Stimulated activated CD8-positive, alpha-beta memory T cell treated with anti-CD3 and anti-CD28 coated beads, Interleukin-4, amount 100 ng/mL, for 4 hours (primary cell): Measurements from ENCODE around the gene CECR2.
"Not testable (repeated sequence)": the region's sequence is repeated elsewhere in the genome, so short reads cannot be mapped to it uniquely, and the experiment has no call there.

Experiments used
- DNase-seq, 2 donors: peaks; one replicate each; pipeline ENCODE4 v3.0.0-alpha.2; 2020; ENCODE audit warnings: low read depth in 2 of 2, low spot score in 1 of 2

CECR2 gene

GRCh38 chr22:17501679-17502285 lies 132.5 kb downstream of the CECR2 start:
- no peak for DNase-seq

DNA sequence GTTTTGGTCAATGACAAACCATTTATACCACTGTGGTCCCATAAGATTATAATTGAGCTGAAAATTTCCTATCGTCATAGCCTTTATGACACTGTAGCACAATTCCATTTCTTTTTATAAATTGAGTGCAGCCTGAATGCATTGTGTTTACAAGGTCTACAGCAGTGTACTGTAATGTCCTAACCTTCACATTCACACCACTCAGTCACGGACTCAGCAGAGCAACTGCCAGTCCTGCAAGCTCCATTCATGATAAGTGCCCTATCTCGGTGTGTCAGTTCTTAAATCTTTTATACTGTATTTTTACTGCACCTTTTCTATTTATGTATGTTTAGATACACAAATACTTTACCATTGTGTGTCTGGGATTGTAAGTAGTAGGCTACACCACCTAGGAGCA lies 138.8 kb downstream of the CECR2 start:
- DNase-seq = no peak

DNA sequence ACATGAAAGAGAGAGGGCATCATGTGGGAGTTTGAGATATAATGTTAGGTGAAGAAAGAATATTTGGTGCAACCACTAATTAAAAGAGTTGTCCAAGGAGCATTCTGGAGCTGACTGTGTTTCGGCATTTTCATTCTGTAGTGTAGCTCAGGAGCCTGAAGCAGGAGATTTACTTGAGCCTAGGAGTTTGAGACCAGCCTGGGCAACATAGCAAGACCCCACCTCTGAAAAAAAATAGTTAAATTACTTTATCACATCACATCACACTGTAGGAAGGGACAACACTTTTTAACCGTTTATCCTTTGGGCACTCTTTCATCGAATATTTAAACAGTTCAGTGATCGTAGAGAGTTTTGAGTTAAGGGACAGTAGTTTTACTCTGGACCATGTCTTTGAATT lies 143.7 kb downstream of the CECR2 start:
- DNase-seq = no peak

DNA sequence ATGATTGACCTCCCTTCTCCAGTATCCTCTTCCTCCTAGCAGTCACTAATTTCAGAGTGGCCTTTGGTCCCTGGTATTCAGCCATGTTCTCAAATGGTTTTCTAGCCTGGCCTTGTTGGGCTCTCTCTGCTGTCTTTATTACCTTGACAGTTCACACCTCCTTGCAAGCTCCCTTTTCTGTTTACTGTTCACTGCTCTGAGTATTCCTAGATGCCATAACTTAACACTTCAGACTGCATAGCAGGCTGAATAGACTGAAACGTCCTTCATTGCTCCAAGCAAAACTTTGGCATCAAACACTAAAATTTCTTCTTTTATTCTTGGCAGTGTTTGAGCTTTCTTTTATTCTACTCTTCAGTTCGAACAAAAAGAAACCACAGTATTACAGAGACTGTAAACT lies 144.4 kb downstream of the CECR2 start:
- DNase-seq = no peak

DNA sequence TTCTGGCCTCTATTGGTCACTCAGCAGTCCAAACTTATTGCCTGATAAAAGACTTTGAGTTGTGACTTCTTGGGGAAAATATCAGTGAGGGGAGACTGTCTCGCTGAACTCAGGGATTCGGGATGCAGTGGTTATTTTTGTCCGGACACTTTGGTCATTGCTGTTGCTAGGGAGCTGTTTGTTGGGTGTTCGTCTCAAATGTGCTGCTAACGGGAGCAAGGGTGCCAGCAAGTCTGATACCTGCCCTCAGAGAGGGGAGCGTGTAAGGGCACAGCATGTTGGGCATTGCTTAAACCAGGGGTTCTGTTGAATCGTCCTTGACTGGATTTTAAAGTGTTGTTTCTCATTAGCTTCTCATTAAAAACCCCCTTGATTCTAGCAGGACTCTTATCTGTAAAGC lies 144.8 kb downstream of the CECR2 start:
- DNase-seq = no peak

DNA sequence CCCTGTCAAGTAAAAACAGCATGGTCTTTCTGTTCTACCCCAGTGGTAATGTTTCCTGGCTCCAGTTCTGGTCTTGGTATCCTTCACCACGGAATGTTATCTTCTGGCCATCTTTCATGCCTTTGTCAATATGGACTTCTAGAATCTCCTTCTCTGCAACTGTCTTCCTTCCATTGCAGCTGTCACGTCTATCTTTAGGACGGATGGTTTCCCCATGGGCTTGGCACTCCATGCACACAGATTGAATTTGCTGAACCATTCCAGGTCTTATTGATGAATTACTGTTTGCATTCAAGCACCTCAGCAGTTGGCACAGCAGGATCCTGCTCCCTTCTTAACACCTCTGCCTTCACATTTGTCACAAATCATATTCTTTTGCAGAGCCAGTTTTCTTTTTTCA lies 149.1 kb downstream of the CECR2 start:
- no peak for DNase-seq

DNA sequence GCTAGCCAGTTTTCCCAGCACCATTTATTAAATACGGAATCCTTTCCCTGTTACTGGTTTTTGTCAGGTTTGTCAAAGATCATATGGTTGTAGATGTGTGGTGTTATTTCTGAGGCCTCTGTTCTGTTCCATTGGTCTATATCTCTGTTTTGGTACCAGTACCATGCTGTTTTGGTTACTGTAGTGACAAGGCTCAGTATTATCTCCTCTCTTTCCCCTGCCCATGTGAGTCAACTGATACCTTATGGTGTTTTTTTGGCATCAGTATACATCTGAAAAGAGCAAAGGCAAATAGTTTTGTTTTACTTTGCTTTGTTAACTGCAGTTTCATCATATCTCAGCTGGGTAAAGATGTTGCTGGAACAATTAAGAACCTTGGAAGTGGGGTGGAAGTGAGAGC lies 152.7 kb downstream of the CECR2 start:
- DNase-seq = not testable (repeated sequence)

DNA sequence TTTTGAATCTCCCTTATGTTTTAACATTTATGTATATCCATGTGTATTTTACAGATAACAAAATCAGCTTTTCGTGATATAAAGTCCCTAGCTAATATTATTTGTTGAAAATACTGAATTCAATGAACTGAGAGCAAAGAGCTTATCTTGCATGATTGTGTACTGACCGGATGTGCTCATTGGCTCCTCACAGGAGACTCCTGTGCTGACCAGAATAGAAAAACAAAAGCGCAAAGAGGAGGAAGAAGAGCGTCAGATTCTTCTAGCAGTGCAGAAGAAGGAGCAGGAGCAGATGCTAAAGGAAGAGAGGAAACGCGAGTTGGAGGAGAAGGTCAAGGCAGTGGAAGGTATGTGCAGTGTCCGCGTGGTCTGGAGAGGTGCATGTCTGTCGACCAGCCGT lies 154.7 kb downstream of the CECR2 start:
- no peak for DNase-seq

DNA sequence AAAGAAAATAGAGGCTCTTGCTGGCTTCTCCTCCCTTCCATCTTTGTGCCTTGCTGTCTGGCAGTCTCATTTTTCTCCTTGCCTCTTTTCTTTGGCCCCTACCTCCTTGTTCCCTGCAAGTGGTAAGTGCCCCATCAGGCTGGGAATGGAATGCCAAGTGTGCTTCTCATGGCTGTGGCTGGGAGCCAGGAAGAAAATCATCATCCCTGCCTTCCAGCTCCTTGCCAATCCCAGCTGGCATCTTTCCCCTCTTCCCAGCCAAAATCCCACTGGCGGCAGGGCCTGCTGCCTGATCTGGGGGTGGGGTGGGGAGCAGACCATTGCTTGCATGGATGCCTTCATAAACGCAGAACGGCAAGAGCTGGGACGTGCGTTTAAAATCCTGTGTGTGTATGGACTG lies 167.0 kb downstream of the CECR2 start:
- DNase-seq = no peak

GRCh38 chr22:17537155-17537554 lies 167.9 kb downstream of the CECR2 start:
- DNase-seq = no peak

DNA sequence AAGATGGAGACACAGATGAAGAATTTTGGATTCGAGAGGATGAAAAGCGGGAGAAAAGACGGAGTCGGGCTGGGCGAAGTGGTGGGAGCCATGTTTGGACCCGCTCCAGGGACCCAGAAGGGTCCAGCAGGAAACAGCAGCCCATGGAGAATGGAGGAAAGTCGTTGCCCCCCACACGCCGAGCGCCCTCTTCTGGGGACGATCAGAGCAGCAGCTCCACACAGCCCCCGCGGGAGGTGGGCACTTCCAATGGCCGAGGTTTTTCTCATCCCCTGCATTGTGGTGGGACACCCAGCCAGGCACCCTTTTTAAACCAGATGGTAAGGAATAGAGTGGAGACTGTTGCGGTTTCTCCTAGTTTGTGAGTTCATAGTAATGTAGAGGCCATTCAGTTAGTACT lies 171.2 kb downstream of the CECR2 start:
- DNase-seq = no peak

DNA sequence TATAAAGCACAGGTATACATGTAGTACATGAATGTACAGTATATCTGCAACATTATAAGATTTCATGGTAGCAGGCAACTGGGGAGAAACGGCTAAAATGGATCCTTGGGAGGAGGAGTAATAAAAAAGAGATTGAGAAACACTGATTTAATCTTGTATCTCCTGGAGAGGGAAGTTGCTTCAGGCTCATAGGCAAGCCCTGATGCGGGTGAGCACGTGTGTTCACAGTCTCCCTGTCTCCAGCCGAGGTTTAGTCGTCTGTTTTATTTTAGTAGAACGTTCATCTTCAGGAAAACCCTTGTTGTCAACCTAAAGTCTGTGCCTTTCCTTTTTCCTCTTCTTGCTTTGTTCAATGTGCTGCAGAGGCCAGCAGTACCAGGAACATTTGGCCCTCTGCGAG lies 172.2 kb downstream of the CECR2 start:
- DNase-seq = no peak

- no peak for DNase-seq
Measured at GRCh38 chr22:17542452-17542851, 173.2 kb downstream of the CECR2 start.

- no peak for DNase-seq
Measured at GRCh38 chr22:17548010-17548755, 178.9 kb downstream of the CECR2 start.

GRCh38 chr22:17548756-17549035 lies 179.4 kb downstream of the CECR2 start:
- DNase-seq = no peak

GRCh38 chr22:17549183-17549582 lies 179.9 kb downstream of the CECR2 start:
- DNase-seq = no peak

DNA sequence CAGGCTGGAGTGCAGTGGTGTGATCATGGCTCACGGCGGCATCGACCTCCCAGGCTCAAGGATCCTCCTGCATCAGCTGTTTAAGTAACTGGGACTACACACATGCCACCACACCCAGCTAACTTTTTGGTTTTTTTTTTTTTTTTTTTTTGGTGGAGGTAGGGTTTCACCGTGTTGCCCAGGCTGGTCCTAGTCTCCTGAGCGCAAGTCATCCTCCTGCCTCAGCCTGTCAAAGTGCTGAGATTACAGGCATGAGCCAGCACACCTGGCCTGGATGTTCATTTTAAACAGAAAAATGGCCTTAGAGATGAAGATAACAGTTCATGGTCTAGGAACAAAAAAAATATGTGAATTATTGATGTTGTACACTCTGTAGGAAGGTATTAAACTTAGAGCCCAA lies 180.4 kb downstream of the CECR2 start:
- DNase-seq = no peak

GRCh38 chr22:17552737-17553136 lies 183.5 kb downstream of the CECR2 start:
- DNase-seq = no peak

DNA sequence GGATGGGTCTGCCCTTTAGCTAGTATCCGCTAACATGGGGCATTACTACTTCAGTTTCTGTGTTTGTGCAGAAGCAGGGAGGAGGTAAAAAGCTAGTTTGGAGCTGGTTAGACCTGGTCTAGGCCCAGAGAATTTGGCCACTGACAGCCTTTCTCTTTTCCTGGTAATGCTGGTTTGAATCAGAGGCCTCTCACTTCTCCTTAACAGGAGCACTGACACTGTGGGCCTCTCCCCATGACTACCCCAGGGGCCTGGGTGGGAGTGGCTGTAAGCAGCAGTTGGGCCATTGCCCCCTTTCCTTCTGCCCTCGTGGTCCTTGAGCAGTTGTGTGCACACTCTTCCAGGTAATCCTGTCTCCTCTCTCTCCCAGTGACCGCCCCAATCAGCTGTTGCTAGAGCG lies 185.6 kb downstream of the CECR2 start:
- DNase-seq = no peak

DNA sequence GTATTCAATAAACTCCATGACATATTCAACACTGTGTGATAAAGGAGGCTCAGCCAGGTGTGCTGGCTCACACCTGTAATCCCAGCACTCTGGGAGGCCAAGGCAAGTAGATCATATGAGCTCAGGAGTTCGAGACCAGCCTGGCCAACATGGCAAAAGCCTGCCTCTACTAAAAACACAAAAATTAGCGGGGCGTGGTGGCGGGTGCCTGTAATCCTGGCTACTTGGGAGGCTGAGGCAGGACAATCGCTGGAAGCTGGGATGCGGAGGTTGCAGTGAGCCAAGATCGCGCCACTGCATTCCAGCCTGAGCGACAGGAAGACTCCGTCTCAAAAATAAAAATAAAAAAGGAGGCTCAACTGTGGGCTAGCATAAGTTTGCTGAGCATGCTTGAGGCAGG lies 189.9 kb downstream of the CECR2 start:
- no peak for DNase-seq

DNA sequence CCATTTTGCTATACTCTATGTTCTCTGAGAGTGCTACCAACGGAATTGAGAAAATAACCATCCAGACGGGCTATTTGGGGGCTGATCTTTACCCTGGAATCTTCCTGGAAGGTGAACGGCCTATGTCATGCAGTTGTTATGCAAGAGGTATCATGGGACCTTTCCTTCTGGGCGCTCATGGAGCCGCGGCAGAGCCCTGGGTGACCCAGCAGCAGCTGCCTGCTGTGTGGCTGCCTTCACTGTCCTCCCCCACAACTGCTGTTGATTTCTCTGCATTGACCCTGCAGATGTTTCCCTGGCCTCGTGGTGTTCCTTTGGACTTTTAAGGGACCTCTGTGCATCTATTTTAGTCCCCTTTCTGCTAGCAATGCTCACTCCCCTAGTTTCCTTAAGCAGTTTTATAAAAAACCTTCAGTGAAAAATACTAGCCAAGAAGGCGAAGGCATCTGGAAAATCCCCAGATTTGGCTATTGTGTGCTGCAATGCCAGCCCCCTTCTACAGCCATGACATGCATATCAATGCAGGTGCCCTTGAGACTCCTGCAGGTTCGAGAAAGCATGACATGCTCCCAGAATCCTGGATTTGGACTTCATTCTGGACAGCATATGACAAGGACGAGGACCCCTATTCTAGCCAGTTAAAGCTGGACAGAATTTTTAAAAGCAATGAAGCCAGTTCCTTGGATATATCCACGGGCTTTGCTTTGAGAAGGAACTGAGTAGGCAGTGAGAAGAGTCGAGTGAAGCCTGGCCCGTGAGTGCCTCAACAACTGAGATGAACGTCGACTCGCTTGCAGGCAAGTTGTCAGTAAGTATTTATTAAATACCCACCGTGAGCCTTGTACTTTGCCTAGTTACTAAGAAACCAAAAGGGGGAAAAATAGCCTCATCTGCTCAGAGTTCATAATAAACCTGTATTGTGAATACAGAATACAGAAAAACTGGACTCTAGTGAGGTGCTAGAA lies 193.9 kb downstream of the CECR2 start, which contains the start of gene SLC25A18:
SLC25A18 (plus strand) TSS at position 593 of the 965 bp plus-strand sequence. CDS start 16,447 bp downstream, outside the sequence.
- no peak for DNase-seq

DNA sequence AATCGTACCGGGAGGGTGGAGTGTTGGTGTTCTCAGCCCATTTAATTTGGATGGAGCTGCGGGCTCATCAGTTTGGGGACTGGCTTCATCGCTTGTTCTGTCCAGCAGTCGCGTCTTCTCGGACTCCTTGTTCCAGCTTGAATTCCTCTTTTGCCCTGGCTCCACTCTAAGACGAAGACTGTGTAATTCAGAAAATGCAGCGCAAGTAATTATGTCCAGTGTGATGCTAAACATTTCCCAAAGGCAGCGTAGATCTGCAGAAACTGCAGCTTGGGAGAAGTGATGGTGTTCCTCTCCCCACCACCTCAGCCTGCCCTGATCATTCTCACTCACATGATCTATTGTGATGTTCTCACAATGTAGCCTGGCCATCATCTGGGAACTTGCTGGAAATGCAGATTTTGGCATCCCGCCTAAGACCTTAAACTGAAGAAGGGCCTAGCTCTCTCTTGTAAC lies 194.7 kb downstream of the CECR2 start:
- no peak for DNase-seq
